IMR-90 (cell line): ENCODE data around the gene BCL2L11. TPM values are rescaled to one million over a fixed set of nuclear protein-coding genes. Genes with fewer than 3 reads are reported as not detected.

ENCODE experiments used
- ATAC-seq: fragments of 200-7000 bp; cut with Tn5 transposase; 2 replicates; pipeline ENCODE4 v1.9.1; 2020; ENCODE audit warnings: low read depth, mild to moderate bottlenecking, moderate library complexity
- BruUV-seq: library from RNA; stranded (reverse); fragments of 400-500 nt; replicated peaks from 2 replicates; lab custom pipeline; 2021; lab: Mats Ljungman, UMichigan
- CTCF ChIA-PET: fragments of 300-600 bp; formaldehyde crosslinking; extraction: SDS; loops from one replicate; lab custom pipeline; 2021; ENCODE audit warnings: antibody characterized with exemption; lab: Yijun Ruan, JAX
- POLR2A ChIA-PET: fragments of 300-600 bp; sonication (Branson Sonifier 250); formaldehyde crosslinking; loops from one replicate; lab custom pipeline; 2022; ENCODE audit warnings: antibody characterized with exemption; ENCODE audit not compliant: unreplicated experiment; lab: Charles Lee
- DNase-seq: peaks from one replicate; pipeline ENCODE4 v3.0.0; 2013
- H2AFZ ChIP-seq: replicated peaks from 2 replicates; pipeline ENCODE3; 2013; ENCODE audit warnings: low read length, mild to moderate bottlenecking; ENCODE audit not compliant: poor library complexity
- H2AK5ac ChIP-seq: 2 replicates; pipeline ENCODE4 v1.6.1; 2013; ENCODE audit warnings: low read depth, low read length, inconsistent platforms
- H2AK9ac ChIP-seq: replicated peaks from 2 replicates; pipeline ENCODE3; 2013; ENCODE audit warnings: mild to moderate bottlenecking, low read depth, low read length, moderate library complexity; ENCODE audit not compliant: poor library complexity
- H2BK120ac ChIP-seq: 2 replicates; pipeline ENCODE4 v1.6.1; 2013; ENCODE audit warnings: low read depth, low read length, inconsistent platforms
- H2BK15ac ChIP-seq: 3 replicates; pipeline ENCODE4 v1.6.1; 2013; ENCODE audit warnings: low read depth, low read length, inconsistent platforms
- H2BK20ac ChIP-seq: 2 replicates; pipeline ENCODE4 v1.6.1; 2013; ENCODE audit warnings: low read depth, mild to moderate bottlenecking, inconsistent platforms, low read length, moderate library complexity
- H2BK5ac ChIP-seq: 2 replicates; pipeline ENCODE4 v1.6.1; 2013; ENCODE audit warnings: mild to moderate bottlenecking, low read depth, low read length, inconsistent platforms; ENCODE audit not compliant: poor library complexity, severe bottlenecking
- H3K14ac ChIP-seq: replicated peaks from 2 replicates; pipeline ENCODE4 v1.6.1; 2013; ENCODE audit warnings: low read depth, low read length, inconsistent platforms
- H3K18ac ChIP-seq: 2 replicates; pipeline ENCODE4 v1.6.1; 2013; ENCODE audit warnings: low read depth, low read length, control low read depth
- H3K23ac ChIP-seq: 2 replicates; pipeline ENCODE4 v1.6.1; 2013; ENCODE audit warnings: low read depth, low read length, inconsistent platforms
- H3K27ac ChIP-seq: 2 replicates; pipeline ENCODE4 v1.5.1; 2013; ENCODE audit warnings: mild to moderate bottlenecking, control low read depth, low read length; ENCODE audit not compliant: insufficient read depth
- H3K27me3 ChIP-seq: 2 replicates; pipeline ENCODE4 v1.6.1; 2013; ENCODE audit warnings: low read length; ENCODE audit not compliant: control insufficient read depth, insufficient read depth
- H3K36me3 ChIP-seq: 2 replicates; pipeline ENCODE4 v1.6.1; 2013; ENCODE audit warnings: low read length, mixed read lengths; ENCODE audit not compliant: control insufficient read depth, insufficient read depth
- H3K4ac ChIP-seq: 2 replicates; pipeline ENCODE4 v1.6.1; 2013; ENCODE audit warnings: low read depth, low read length, inconsistent platforms
- H3K4me1 ChIP-seq: 2 replicates; pipeline ENCODE4 v1.6.1; 2013; ENCODE audit warnings: low read length, mixed read lengths; ENCODE audit not compliant: control insufficient read depth, insufficient read depth
- H3K4me2 ChIP-seq: 2 replicates; pipeline ENCODE4 v1.6.1; 2013; ENCODE audit warnings: low read depth, mild to moderate bottlenecking, control low read depth, low read length, moderate library complexity
- H3K4me3 ChIP-seq: 2 replicates; pipeline ENCODE4 v1.5.1; 2013; ENCODE audit warnings: low read depth, mild to moderate bottlenecking, control low read depth, low read length, moderate library complexity; ENCODE audit not compliant: insufficient read depth
- H3K56ac ChIP-seq: 2 replicates; pipeline ENCODE4 v1.6.1; 2013; ENCODE audit warnings: low read length, inconsistent platforms; ENCODE audit not compliant: insufficient read depth; ENCODE audit errors: extremely low read depth
- H3K79me1 ChIP-seq, 2 experiments: 2 replicates each; pipeline ENCODE4 v1.6.1; 2013; ENCODE audit warnings: low read length in 2 of 2, inconsistent platforms in 1 of 2, low read depth in 1 of 2
- H3K9ac ChIP-seq: 2 replicates; pipeline ENCODE4 v1.6.1; 2013; ENCODE audit warnings: low read depth, low read length, control low read depth
- H3K9me1 ChIP-seq: 2 replicates; pipeline ENCODE4 v1.6.1; 2013; ENCODE audit warnings: low read length, inconsistent platforms; ENCODE audit not compliant: insufficient read depth
- H3K9me3 ChIP-seq: 2 replicates; pipeline ENCODE4 v1.6.1; 2013; ENCODE audit warnings: low read length; ENCODE audit not compliant: control insufficient read depth, insufficient read depth
- H4K20me1 ChIP-seq: 2 replicates; pipeline ENCODE4 v1.6.1; 2013; ENCODE audit warnings: low read length, inconsistent platforms; ENCODE audit not compliant: insufficient read depth
- H4K5ac ChIP-seq: 2 replicates; pipeline ENCODE4 v1.6.1; 2013; ENCODE audit warnings: mild to moderate bottlenecking, low read depth, low read length, control low read depth
- H4K8ac ChIP-seq, 2 experiments: 2 replicates each; pipeline ENCODE4 v1.6.1; 2013; ENCODE audit warnings: low read depth in 2 of 2, low read length in 2 of 2, control low read depth in 1 of 2, inconsistent platforms in 1 of 2
- H4K91ac ChIP-seq: 2 replicates; pipeline ENCODE4 v1.6.1; 2013; ENCODE audit warnings: low read depth, low read length, inconsistent platforms; ENCODE audit not compliant: insufficient read depth
- BHLHE40 ChIP-seq: fragments of 150-350 bp; IDR thresholded peaks from 2 replicates; pipeline ENCODE4 v1.6.1; 2016; ENCODE audit warnings: mild to moderate bottlenecking, low read depth, low read length
- CEBPB ChIP-seq: IDR thresholded peaks from 2 replicates; pipeline ENCODE4 v1.6.1; 2012; ENCODE audit warnings: low read depth, low read length, improper control_type of control experiment
- CHD1 ChIP-seq: IDR thresholded peaks from 2 replicates; pipeline ENCODE4 v1.6.1; 2012; ENCODE audit warnings: low read depth, low read length, improper control_type of control experiment
- CTCF ChIP-seq: conservative IDR thresholded peaks from 2 replicates; pipeline ENCODE4 v1.5.1; 2012; ENCODE audit warnings: mild to moderate bottlenecking, low read depth, low read length, improper control_type of control experiment
- ELK1 ChIP-seq: fragments of 150-350 bp; IDR thresholded peaks from 2 replicates; pipeline ENCODE4 v1.6.1; 2016; ENCODE audit warnings: low read depth, mild to moderate bottlenecking, low read length, moderate library complexity, borderline replicate concordance
- FOS ChIP-seq: fragments of 150-350 bp; IDR thresholded peaks from 2 replicates; pipeline ENCODE4 v1.6.1; 2016; ENCODE audit warnings: low read depth, low read length
- MAFK ChIP-seq: IDR thresholded peaks from 2 replicates; pipeline ENCODE4 v1.6.1; 2012; ENCODE audit warnings: low read depth, low read length, improper control_type of control experiment
- MAZ ChIP-seq: IDR thresholded peaks from 2 replicates; pipeline ENCODE4 v1.6.1; 2012; ENCODE audit warnings: low read depth, mild to moderate bottlenecking, low read length, improper control_type of control experiment, moderate library complexity, borderline replicate concordance
- MXI1 ChIP-seq: IDR thresholded peaks from 2 replicates; pipeline ENCODE4 v1.6.1; 2012; ENCODE audit warnings: low read depth, mild to moderate bottlenecking, low read length, moderate library complexity, borderline replicate concordance
- NFE2L2 ChIP-seq: fragments of 150-350 bp; IDR thresholded peaks from 2 replicates; pipeline ENCODE4 v1.6.1; 2016; ENCODE audit warnings: low read depth, mild to moderate bottlenecking, low read length
- POLR2A ChIP-seq: IDR thresholded peaks from 2 replicates; pipeline ENCODE4 v1.6.1; 2012; ENCODE audit warnings: mild to moderate bottlenecking, low read depth, low read length
- RAD21 ChIP-seq: IDR thresholded peaks from 2 replicates; pipeline ENCODE4 v1.6.1; 2012; ENCODE audit warnings: low read length, improper control_type of control experiment
- RCOR1 ChIP-seq: IDR thresholded peaks from 2 replicates; pipeline ENCODE4 v1.6.1; 2012; ENCODE audit warnings: mild to moderate bottlenecking, low read length, improper control_type of control experiment; ENCODE audit not compliant: insufficient replicate concordance
- RFX5 ChIP-seq: IDR thresholded peaks from 2 replicates; pipeline ENCODE4 v1.8.0; 2012; ENCODE audit warnings: low read depth, mild to moderate bottlenecking, low read length, moderate library complexity
- SMC3 ChIP-seq: fragments of 150-350 bp; IDR thresholded peaks from 2 replicates; pipeline ENCODE4 v1.6.1; 2016; ENCODE audit warnings: low read depth, mild to moderate bottlenecking, antibody characterized with exemption, low read length, moderate library complexity
- WGBS, 2 experiments: methylation state at CpG; one replicate each; pipeline versions ENCODE4 v1.1.5 to v1.1.7; 2013; ENCODE audit warnings: missing lambda C conversion rate in 2 of 2; ENCODE audit not compliant: insufficient read length in 1 of 2; ENCODE audit errors: extremely low coverage in 2 of 2; 5-methylcytosine and 5-hydroxymethylcytosine counted together
- dilution Hi-C: fragments of 300-500 bp; cut with HindIII; formaldehyde crosslinking; loops from one replicate; pipeline ENCODE4 v1.14.3; 2018; ENCODE audit warnings: low sequenced_read_pairs; ENCODE audit not compliant: unreplicated experiment
- in situ Hi-C: fragments of 300-500 bp; cut with MboI; formaldehyde crosslinking; loops from 3 replicates; pipeline ENCODE4 v1.14.3; 2019; ENCODE audit warnings: low sequenced_read_pairs, inconsistent platforms, mixed read lengths
- intact Hi-C: fragments of 100-400 bp; cut with micrococcal nuclease; formaldehyde crosslinking; loops from 2 replicates; pipeline ENCODE4 v1.10.0; 2022
- polyA plus RNA-seq, 3 experiments: library from polyadenylated mRNA; depleted of rRNA; stranded (reverse); fragments of >200 nt; gene quantifications; 2 replicates each; pipeline ENCODE4 v1.2.3, GENCODE V29; 2012; ENCODE audit warnings: low replicate concordance in 1 of 3
- total RNA-seq: library from RNA; depleted of rRNA; stranded (reverse); fragments of >200 nt; gene quantifications from 2 replicates; pipeline ENCODE4 v1.2.3, GENCODE V29; 2012
- TF ChIP-seq, protein P1 (sequence below): fragments of 150-350 bp; IDR thresholded peaks from 2 replicates; pipeline ENCODE4 v1.6.1; 2017; ENCODE audit warnings: mild to moderate bottlenecking, antibody characterized with exemption, low read length, low read depth

Gene BCL2L11
- total and polyA plus RNA-seq, 2 of the 4 experiments (the other 2 are of a cell fraction) = 1.1 to 1.7 TPM

DNA sequence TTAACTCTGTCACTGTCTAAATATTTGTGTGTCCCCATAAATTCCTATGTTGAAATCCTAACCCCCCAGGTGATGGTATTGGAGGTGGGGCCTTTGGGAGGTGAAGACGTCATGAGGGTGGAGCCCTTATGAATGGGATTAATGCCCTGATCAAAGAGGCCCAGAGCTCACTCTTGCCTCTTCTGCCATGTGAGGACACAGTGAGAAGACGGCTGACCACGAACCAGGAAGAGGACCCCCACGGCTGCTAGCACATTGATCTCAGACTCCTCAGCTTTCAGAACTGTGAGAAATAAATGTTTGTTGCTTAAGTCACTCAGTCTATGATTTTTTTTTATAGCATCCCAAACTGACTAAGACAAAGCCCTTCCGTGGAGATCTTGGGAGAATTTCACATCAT lies 71.2 kb downstream of the BCL2L11 start:
- no peak overlapping the region for H3K4me2 ChIP-seq
- H3K4ac ChIP-seq = no peak overlapping the region
- H2BK5ac ChIP-seq = no peak overlapping the region
- no peak overlapping the region for H4K5ac ChIP-seq
- no peak overlapping the region for H2BK20ac ChIP-seq
- H3K36me3 ChIP-seq = no peaks in the 10 kb centered on the region
- no peaks in the 10 kb centered on the region for H3K4me1 ChIP-seq
- H3K27ac ChIP-seq = no peak overlapping the region
- H3K9me1 ChIP-seq = no peaks in the 10 kb centered on the region; the same call in 1 of the 2 replicates
- no peak overlapping the region for H3K23ac ChIP-seq
- 100% methylated on average over 2 of the region's 5 CpGs; no CpG with 5 or more reads in 1 of the 2 experiments for WGBS, 2 experiments
- H3K56ac ChIP-seq = no peak overlapping the region
- no peaks in the 10 kb centered on the region for H3K79me1 ChIP-seq
- H4K20me1 ChIP-seq = no peaks in the 10 kb centered on the region
- no peak overlapping the region for H3K9ac ChIP-seq
- H4K8ac ChIP-seq = no peak overlapping the region
- DNase-seq (no peak), ATAC-seq (no peak)
- H2BK120ac ChIP-seq = no peak overlapping the region
- in situ Hi-C loops (no loop called here), intact Hi-C loops (no loop called here), dilution Hi-C loops (no loop called here)
- no peak for TF ChIP-seq RFX5
- no peak for TF ChIP-seq ELK1
- TF ChIP-seq MXI1 = no peak
- no peak for TF ChIP-seq NFE2L2
- no peak for TF ChIP-seq FOS
- TF ChIP-seq RCOR1 = no peak
- no peak for TF ChIP-seq MAFK
- no peak for TF ChIP-seq BHLHE40
- no peak for TF ChIP-seq POLR2A
- TF ChIP-seq MAZ = no peak
- TF ChIP-seq CHD1 = no peak
- no peak for TF ChIP-seq SMC3
- TF ChIP-seq, protein P1, sequence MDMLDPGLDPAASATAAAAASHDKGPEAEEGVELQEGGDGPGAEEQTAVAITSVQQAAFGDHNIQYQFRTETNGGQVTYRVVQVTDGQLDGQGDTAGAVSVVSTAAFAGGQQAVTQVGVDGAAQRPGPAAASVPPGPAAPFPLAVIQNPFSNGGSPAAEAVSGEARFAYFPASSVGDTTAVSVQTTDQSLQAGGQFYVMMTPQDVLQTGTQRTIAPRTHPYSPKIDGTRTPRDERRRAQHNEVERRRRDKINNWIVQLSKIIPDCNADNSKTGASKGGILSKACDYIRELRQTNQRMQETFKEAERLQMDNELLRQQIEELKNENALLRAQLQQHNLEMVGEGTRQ = no peak
- TF ChIP-seq CTCF = no peak
- no peak for TF ChIP-seq CEBPB
- no peak for TF ChIP-seq RAD21
- H2AK5ac ChIP-seq = no peak overlapping the region
- H3K27me3 ChIP-seq = no peaks in the 10 kb centered on the region; the same call in 1 of the 2 replicates
- no peak overlapping the region for H3K18ac ChIP-seq
- H4K91ac ChIP-seq = no peak overlapping the region
- BruUV-seq = no TSS peak
- H3K9me3 ChIP-seq = no peaks in the 10 kb centered on the region
- H3K4me3 ChIP-seq = no peak overlapping the region
- H2AK9ac ChIP-seq = no peak overlapping the region
- H2AFZ ChIP-seq = no peak overlapping the region
- ChIA-PET POLR2A (no interaction called here), CTCF (no interaction called here)
- H2BK15ac ChIP-seq = no peak overlapping the region
- no peak overlapping the region for H3K14ac ChIP-seq
